ENCODE data around the gene CORO1C. TPM values are rescaled to one million over a fixed set of nuclear protein-coding genes. Genes with fewer than 3 reads are reported as not detected.
A peak's percentile ranks its signal among the peaks of the same experiment; 100 is the strongest.

CORO1C gene
- polyA plus RNA-seq, 1 of the 3 experiments (the other 2 are of a cell fraction), result 150 TPM

DNA sequence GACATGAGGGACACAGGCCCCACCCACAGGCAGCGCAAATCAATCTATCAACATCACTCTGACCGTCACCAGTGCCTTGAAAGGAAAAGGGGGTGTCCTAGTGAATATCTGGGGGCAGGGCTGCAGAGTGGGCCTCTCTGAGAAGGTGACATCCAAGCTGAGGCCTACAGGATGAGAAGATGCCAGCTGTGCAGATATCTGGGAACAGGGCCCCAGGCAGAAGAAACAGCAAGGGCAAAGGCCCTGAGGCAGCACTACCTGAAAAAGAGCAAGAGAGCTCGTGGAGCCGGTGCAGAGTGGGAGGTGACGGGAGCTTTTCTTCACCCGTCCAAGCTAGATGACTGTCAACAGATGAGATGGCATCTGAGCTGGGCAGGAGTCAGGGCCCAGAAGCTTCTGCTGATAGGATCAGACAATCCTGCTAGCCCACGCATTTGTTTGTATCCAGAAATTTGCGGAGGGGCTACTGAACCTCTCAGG lies 120.9 kb downstream of the CORO1C start:
- no peak overlapping the region for H3K9ac ChIP-seq
- H3K27ac ChIP-seq (ENCODE audit: low read depth in 2 of 2, low read length in 1 of 2), result no peak overlapping the region
- no peak overlapping the region for H3K4me2 ChIP-seq
- H3K4me3 ChIP-seq (ENCODE audit: low read depth in 2 of 2, low read length in 1 of 2), result no peak overlapping the region
- H3F3A ChIP-seq (replicated peaks; ENCODE audit: insufficient read depth), result peaks cover 6% of the 10 kb centered on the region
- H3K9me3 ChIP-seq, result no peaks in the 10 kb centered on the region
- DNase-seq, result no peak
- H3K79me2 ChIP-seq (ENCODE audit: insufficient read depth), result no peaks in the 10 kb centered on the region
- no peaks in the 10 kb centered on the region for H3K27me3 ChIP-seq (ENCODE audit: insufficient read depth)
- no peaks in the 10 kb centered on the region for H4K20me1 ChIP-seq (ENCODE audit: insufficient read depth)
- no peak for TF ChIP-seq IRF3 (IDR thresholded peaks at IDR 0.05; ENCODE audit: low read depth, low read length)
- TF ChIP-seq, protein P1, sequence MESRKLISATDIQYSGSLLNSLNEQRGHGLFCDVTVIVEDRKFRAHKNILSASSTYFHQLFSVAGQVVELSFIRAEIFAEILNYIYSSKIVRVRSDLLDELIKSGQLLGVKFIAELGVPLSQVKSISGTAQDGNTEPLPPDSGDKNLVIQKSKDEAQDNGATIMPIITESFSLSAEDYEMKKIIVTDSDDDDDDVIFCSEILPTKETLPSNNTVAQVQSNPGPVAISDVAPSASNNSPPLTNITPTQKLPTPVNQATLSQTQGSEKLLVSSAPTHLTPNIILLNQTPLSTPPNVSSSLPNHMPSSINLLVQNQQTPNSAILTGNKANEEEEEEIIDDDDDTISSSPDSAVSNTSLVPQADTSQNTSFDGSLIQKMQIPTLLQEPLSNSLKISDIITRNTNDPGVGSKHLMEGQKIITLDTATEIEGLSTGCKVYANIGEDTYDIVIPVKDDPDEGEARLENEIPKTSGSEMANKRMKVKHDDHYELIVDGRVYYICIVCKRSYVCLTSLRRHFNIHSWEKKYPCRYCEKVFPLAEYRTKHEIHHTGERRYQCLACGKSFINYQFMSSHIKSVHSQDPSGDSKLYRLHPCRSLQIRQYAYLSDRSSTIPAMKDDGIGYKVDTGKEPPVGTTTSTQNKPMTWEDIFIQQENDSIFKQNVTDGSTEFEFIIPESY (IDR thresholded peaks at IDR 0.05; ENCODE audit: borderline replicate concordance, low read depth), result no peak
- TF ChIP-seq POLR2AphosphoS5 (IDR thresholded peaks at IDR 0.05; ENCODE audit: low read depth, low read length), result no peak
- 95% methylated on average over 8 of the region's 8 CpGs for WGBS (ENCODE audit: low lambda C conversion rate)
- POLR2A ChIA-PET, result interaction anchor here (1.3 kb wide), 1 partner anchor 44 kb away, joined by 3 read pairs; no protein-coding TSS in a partner anchor
- CTCF ChIA-PET, result interaction anchor here (1.1 to 19.2 kb wide), 4 partner anchors 10 to 340 kb away, joined by 4 to 503 read pairs (median 5); partner anchors contain the start of genes ISCU and SART3
- peaks cover 7 to 21% of the 10 kb centered on the region in 2 experiments; a peak in 3 of 4 replicates for H3K4me1 ChIP-seq (ENCODE audit: control insufficient read depth in 1 of 2, insufficient read depth in 2 of 2, low read depth in 1 of 2, low read length in 1 of 2)
- no peak overlapping the region for H2AFZ ChIP-seq (ENCODE audit: low read depth)
- no peaks in the 10 kb centered on the region for H3K36me3 ChIP-seq (replicated peaks in 1 of 2; ENCODE audit: control insufficient read depth in 1 of 2, insufficient read depth in 2 of 2, low read length in 1 of 2)
- no peaks in the 10 kb centered on the region for H3K9me2 ChIP-seq

DNA sequence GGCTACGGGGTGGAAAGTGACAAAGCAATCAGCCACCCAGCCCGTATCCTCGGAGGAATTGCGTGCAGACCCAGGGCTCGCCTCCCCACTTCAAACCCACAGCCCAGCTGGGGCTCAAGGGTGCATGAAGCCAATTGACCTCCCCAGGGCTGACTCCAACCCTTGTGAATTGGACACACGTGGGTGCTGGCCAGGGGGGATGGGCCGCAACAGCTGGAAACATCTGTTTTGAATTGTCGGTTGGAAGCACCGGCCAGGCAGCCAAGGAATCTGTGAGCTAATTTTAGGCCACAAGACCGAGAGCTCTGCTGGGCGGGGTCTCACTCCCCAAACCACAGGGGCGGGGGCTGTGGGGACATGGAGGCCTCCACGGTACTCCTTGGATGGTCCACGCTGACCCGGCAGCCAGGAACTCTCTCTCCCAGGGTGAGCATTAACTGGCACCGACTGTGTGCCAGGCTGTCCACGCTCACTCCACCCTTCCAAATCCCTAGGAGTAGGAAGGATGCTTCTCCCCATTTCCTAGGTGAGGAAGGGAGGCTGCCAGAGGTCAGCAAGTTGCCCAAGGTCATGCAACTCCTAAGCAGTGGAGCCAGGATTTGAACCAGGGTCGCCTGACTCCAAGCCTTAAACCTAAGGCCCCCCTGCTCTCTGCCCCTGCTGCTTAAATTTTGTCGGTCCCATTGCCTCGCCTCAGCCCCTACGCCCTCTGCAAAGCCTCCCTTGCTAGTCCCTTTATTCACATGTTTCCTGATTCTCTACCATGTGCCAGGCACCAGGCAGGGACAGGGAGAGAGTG lies 121.6 kb downstream of the CORO1C start:
- Histone ChIP-seq H3K27me3 (ENCODE audit: insufficient read depth) (no peaks in the 10 kb centered on the region), H3K79me2 (ENCODE audit: insufficient read depth) (no peaks in the 10 kb centered on the region), H3K36me3 (replicated peaks in 1 of 2; ENCODE audit: control insufficient read depth in 1 of 2, insufficient read depth in 2 of 2, low read length in 1 of 2) (no peaks in the 10 kb centered on the region), H3F3A (replicated peaks; ENCODE audit: insufficient read depth) (peaks cover 10% of the 10 kb centered on the region), H3K9me3 (no peaks in the 10 kb centered on the region), H4K20me1 (ENCODE audit: insufficient read depth) (no peaks in the 10 kb centered on the region), H2AFZ (ENCODE audit: low read depth) (no peak overlapping the region), H3K4me1 (ENCODE audit: control insufficient read depth in 1 of 2, insufficient read depth in 2 of 2, low read depth in 1 of 2, low read length in 1 of 2) (peaks cover 7 to 21% of the 10 kb centered on the region in 2 experiments; a peak in 3 of 4 replicates), H3K9me2 (no peaks in the 10 kb centered on the region), H3K4me3 (ENCODE audit: low read depth in 2 of 2, low read length in 1 of 2) (no peak overlapping the region), H3K4me2 (no peak overlapping the region; the same call in 1 of the 2 replicates), H3K27ac (ENCODE audit: low read depth in 2 of 2, low read length in 1 of 2) (no peak overlapping the region), H3K9ac (no peak overlapping the region)
- no peak for TF ChIP-seq PBX3 (IDR thresholded peaks at IDR 0.05)
- TF ChIP-seq MAX (IDR thresholded peaks at IDR 0.05; ENCODE audit: low read depth), result peak; percentile 39; the same call in 1 of the 2 replicates
- no peak for TF ChIP-seq JUND (IDR thresholded peaks at IDR 0.05)
- no peak for TF ChIP-seq FOSL2 (IDR thresholded peaks at IDR 0.05; ENCODE audit: borderline replicate concordance, low read depth)
- TF ChIP-seq YY1 (IDR thresholded peaks at IDR 0.05; ENCODE audit: low read depth), result no peak
- TF ChIP-seq IRF3 (IDR thresholded peaks at IDR 0.05; ENCODE audit: low read depth, low read length), result no peak
- peak; percentile 47; the same call in 1 of the 2 replicates for TF ChIP-seq MXI1 (IDR thresholded peaks at IDR 0.05; ENCODE audit: low read depth, low read length)
- TF ChIP-seq CHD2 (IDR thresholded peaks at IDR 0.05; ENCODE audit: low read length, partially characterized antibody), result peak; percentile 85
- peak; percentile 88 for TF ChIP-seq TCF12 (IDR thresholded peaks at IDR 0.05)
- TF ChIP-seq FOXM1 (IDR thresholded peaks at IDR 0.05; ENCODE audit: low read depth), result no peak
- TF ChIP-seq GABPA (IDR thresholded peaks at IDR 0.05; ENCODE audit: low read depth), result no peak
- ChIA-PET POLR2A (interaction anchor here (1.3 kb wide), 1 partner anchor 44 kb away, joined by 3 read pairs; no protein-coding TSS in a partner anchor), CTCF (interaction anchor here (1.1 to 19.2 kb wide), 4 partner anchors 8 to 341 kb away, joined by 5 to 503 read pairs (median 34); partner anchors contain the start of genes ISCU and SART3)
- DNase-seq, result peak; percentile 68
- 58% methylated on average over 16 of the region's 21 CpGs for WGBS (ENCODE audit: low lambda C conversion rate)
